Breast epithelium (tissue), 3 donors: ENCODE results near the gene PDCD2L.

Experiments
- CTCF ChIP-seq, 3 donors: fragments of 450-650 bp; IDR thresholded peaks; one replicate each; pipeline ENCODE4 v1.5.1; 2016 to 2017; ENCODE audit warnings: antibody characterized with exemption in 3 of 3, mild to moderate bottlenecking in 3 of 3, moderate library complexity in 3 of 3
- POLR2A ChIP-seq: fragments of 450-650 bp; IDR thresholded peaks from one replicate; pipeline ENCODE4 v1.6.1; 2016; ENCODE audit warnings: antibody characterized with exemption, mild to moderate bottlenecking, moderate library complexity

- TF ChIP-seq CTCF (IDR thresholded peaks at IDR 0.05) (no peak), POLR2A (no peak)
Measured at GRCh38 chr19:34397853-34398252, 6.3 kb upstream of the PDCD2L start.
